ENCODE data around the gene GABBR1.

DNA sequence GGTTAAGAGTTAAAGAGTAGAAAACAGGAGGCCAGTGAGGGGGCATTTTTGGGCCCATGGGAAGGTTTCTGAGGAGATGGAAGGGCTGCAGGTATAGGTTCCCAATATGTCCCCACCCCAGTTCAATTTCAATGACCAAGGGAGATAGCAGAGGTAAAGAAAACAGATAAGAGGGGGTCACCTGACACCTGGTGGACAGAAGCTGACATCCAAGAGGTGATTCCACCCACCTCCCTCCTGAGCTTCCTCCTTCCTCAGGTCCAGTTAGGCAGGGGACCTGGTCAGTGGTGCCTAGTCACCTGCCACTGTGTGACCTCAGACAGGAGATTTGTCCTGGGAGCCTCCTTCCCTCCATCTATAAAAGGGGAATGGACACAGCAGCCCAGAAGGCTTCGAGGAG is 115.7 kb downstream of the GABBR1 start:
- TF ChIP-seq SUZ12 (IDR thresholded peaks at IDR 0.05; ENCODE audit: extremely low read depth, insufficient read depth, insufficient read length), result no peak
- TF ChIP-seq YY1 (IDR thresholded peaks at IDR 0.05; ENCODE audit: insufficient read depth, insufficient read length), result no peak
